HepG2 (cell line): Measurements from ENCODE around the gene CEACAM4. TPM values are rescaled to one million over a fixed set of nuclear protein-coding genes. Genes with fewer than 3 reads are reported as not detected.

Experiments
- ATAC-seq: fragments of 200-7000 bp; cut with Tn5 transposase; 3 replicates; pipeline ENCODE4 v1.9.1; 2020; ENCODE audit warnings: mild to moderate bottlenecking, moderate library complexity
- BruUV-seq: library from RNA; stranded (reverse); fragments of 400-500 nt; replicated peaks from 2 replicates; lab custom pipeline; 2021; lab: Mats Ljungman, UMichigan
- CTCF ChIA-PET: fragments of 300-600 bp; formaldehyde crosslinking; extraction: SDS; loops from one replicate; lab custom pipeline; 2021; ENCODE audit warnings: low total read pairs, inconsistent platforms, low intra/inter-chr PET ratio; lab: Yijun Ruan, JAX
- POLR2A ChIA-PET: fragments of 350-600 bp; sonication (Branson Sonifier 250); formaldehyde crosslinking; loops from one replicate; lab custom pipeline; 2020; ENCODE audit warnings: antibody characterized with exemption, inconsistent platforms; lab: Yijun Ruan, JAX
- DNase-seq: peaks from one replicate; pipeline ENCODE4 v3.0.0-alpha.2; 2015; ENCODE audit warnings: low spot score
- FAIRE-seq: peaks from 3 replicates; lab custom pipeline; 2011; peaks lifted over from hg19 to GRCh38; lab: Jason Lieb, UNC
- H2AFZ ChIP-seq: one replicate; pipeline ENCODE4 v1.6.1; 2011; ENCODE audit warnings: low read length, inconsistent platforms
- H3K27ac ChIP-seq: fragments of 300-600 bp; 3 replicates; pipeline ENCODE4 v1.8.0; 2011; ENCODE audit warnings: mixed run types, mild to moderate bottlenecking, mixed read lengths, low read length, inconsistent platforms; ENCODE audit not compliant: insufficient read depth; ENCODE audit errors: extremely low read length
- H3K27me3 ChIP-seq, 2 experiments: fragments of 200-600 bp in 1 of 2; 2 replicates in 1 of 2; 3 replicates in 1 of 2; pipeline versions ENCODE4 v1.6.0 to v1.8.0; 2011; ENCODE audit warnings: low read length in 2 of 2, mild to moderate bottlenecking in 2 of 2, moderate library complexity in 2 of 2, inconsistent platforms in 1 of 2; ENCODE audit not compliant: insufficient read depth in 2 of 2, control insufficient read depth in 1 of 2
- H3K36me3 ChIP-seq, 2 experiments: fragments of 200-600 bp in 1 of 2; replicated peaks in 1 of 2; 2 replicates in 1 of 2; 3 replicates in 1 of 2; pipeline versions ENCODE4 v1.5.1 to v1.8.0; 2011; ENCODE audit warnings: low read length in 2 of 2, inconsistent platforms in 1 of 2; ENCODE audit not compliant: insufficient read depth in 2 of 2, control insufficient read depth in 1 of 2
- H3K4me1 ChIP-seq: 2 replicates; pipeline ENCODE4 v1.5.1; 2012; ENCODE audit warnings: low read length, inconsistent platforms; ENCODE audit not compliant: insufficient read depth
- H3K4me2 ChIP-seq: 2 replicates; pipeline ENCODE4 v1.6.0; 2011; ENCODE audit warnings: low read depth, low read length, inconsistent platforms
- H3K4me3 ChIP-seq, 3 experiments: fragments of 200-600 bp in 1 of 3; sonication (generic), shearing (Covaris generic) in 1 of 3; replicated peaks in 1 of 3; 2 replicates each; pipeline ENCODE4 v1.5.1; 2011 to 2016; ENCODE audit warnings: low read length in 3 of 3, inconsistent platforms in 2 of 3, low read depth in 2 of 3, mild to moderate bottlenecking in 2 of 3, control low read depth in 1 of 3, mixed read lengths in 1 of 3; ENCODE audit not compliant: insufficient read depth in 1 of 3
- H3K79me2 ChIP-seq: one replicate; pipeline ENCODE4 v1.6.1; 2011; ENCODE audit warnings: low read length, inconsistent platforms; ENCODE audit not compliant: insufficient read depth
- H3K9ac ChIP-seq: 2 replicates; pipeline ENCODE4 v1.6.0; 2011; ENCODE audit warnings: mild to moderate bottlenecking, low read depth, low read length, inconsistent platforms; ENCODE audit not compliant: insufficient read depth
- H3K9me3 ChIP-seq: 2 replicates; pipeline ENCODE4 v1.5.1; 2012; ENCODE audit warnings: mild to moderate bottlenecking, low read length
- H4K20me1 ChIP-seq: 2 replicates; pipeline ENCODE4 v1.6.0; 2011; ENCODE audit warnings: inconsistent platforms, mild to moderate bottlenecking, low read length, moderate library complexity; ENCODE audit not compliant: insufficient read depth
- CREB1 ChIP-seq, 2 experiments: fragments of 450-650 bp in 1 of 2; IDR thresholded peaks; 2 replicates each; pipeline ENCODE4 v1.6.1; 2016 to 2017; ENCODE audit warnings: control low read depth in 1 of 2, mild to moderate bottlenecking in 1 of 2, missing compliant biosample characterization in 1 of 2, missing genetic modification characterization in 1 of 2
- ELK4 ChIP-seq: sonication (generic); formaldehyde crosslinking; IDR thresholded peaks from 2 replicates; pipeline ENCODE4 v1.9.0; 2021; ENCODE audit warnings: missing genetic modification reagents, borderline replicate concordance
- JDP2 ChIP-seq: sonication (generic); formaldehyde crosslinking; IDR thresholded peaks from 2 replicates; pipeline ENCODE4 v1.8.1; 2022; ENCODE audit warnings: missing genetic modification reagents, borderline replicate concordance
- JUN ChIP-seq: sonication (generic); formaldehyde crosslinking; IDR thresholded peaks from 2 replicates; pipeline ENCODE4 v1.4.0; 2020; ENCODE audit warnings: mild to moderate bottlenecking, missing genetic modification reagents
- KDM6A ChIP-seq: IDR thresholded peaks from 2 replicates; pipeline ENCODE4 v1.6.1; 2016; ENCODE audit warnings: low read depth
- KLF15 ChIP-seq: sonication (generic); formaldehyde crosslinking; IDR thresholded peaks from 2 replicates; pipeline ENCODE4 v1.8.1; 2023; ENCODE audit warnings: borderline replicate concordance, mild to moderate bottlenecking, inconsistent platforms, missing genetic modification reagents, mixed read lengths
- KLF6 ChIP-seq: IDR thresholded peaks from 2 replicates; pipeline ENCODE4 v1.8.0; 2016; ENCODE audit warnings: missing biosample characterization, missing genetic modification reagents
- PHB2 ChIP-seq: fragments of 450-650 bp; IDR thresholded peaks from 2 replicates; pipeline ENCODE4 v1.6.1; 2018; ENCODE audit not compliant: partially characterized antibody
- XRCC5 ChIP-seq: fragments of 200-400 bp; formaldehyde crosslinking; optimal IDR thresholded peaks from 2 replicates; pipeline ENCODE3; 2017; ENCODE audit warnings: mild to moderate bottlenecking, low read length
- ZNF782 ChIP-seq: sonication (generic); formaldehyde crosslinking; IDR thresholded peaks from 2 replicates; pipeline ENCODE4 v1.4.0; 2020; ENCODE audit warnings: missing genetic modification reagents, mild to moderate bottlenecking, borderline replicate concordance
- WGBS: methylation state at CpG from one replicate; pipeline ENCODE4 v1.1.6; 2017; ENCODE audit warnings: low lambda C conversion rate; 5-methylcytosine and 5-hydroxymethylcytosine counted together
- in situ Hi-C: cut with HindIII; loops from 2 replicates; pipeline ENCODE4 v1.10.0; 2017; ENCODE audit warnings: low pct_unique_long_range_greater_than_20kb; ENCODE audit not compliant: extremely low pct_ligation_motif_present
- intact Hi-C: fragments of 100-400 bp; cut with micrococcal nuclease; formaldehyde crosslinking; loops from one replicate; pipeline ENCODE4 v1.10.0; 2022; ENCODE audit not compliant: unreplicated experiment
- polyA plus RNA-seq, 8 experiments: library from polyadenylated mRNA; depleted of rRNA in 3 of 8; stranded (reverse) in 7 of 8; unstranded in 1 of 8; fragments of >200 nt; fragmentation: Illumina TruSeq in 4 of 8; extraction: Trizol in 4 of 8; gene quantifications; 2 replicates each; pipeline versions ENCODE4 v1.2.1 to v1.2.3, GENCODE V29; 2011 to 2016; ENCODE audit warnings: low read depth in 4 of 8, missing spikeins in 1 of 8, mixed read lengths in 1 of 8; ENCODE audit not compliant: insufficient read depth in 1 of 8
- total RNA-seq, 5 experiments: library from RNA; depleted of rRNA; stranded (reverse); fragments of >200 nt; fragmentation: Illumina TruSeq; extraction: Trizol; gene quantifications; 2 replicates each; pipeline ENCODE4 v1.2.3, GENCODE V29; 2016; ENCODE audit warnings: low read depth in 1 of 5
- TF ChIP-seq, protein P1 (sequence below): IDR thresholded peaks from 2 replicates; pipeline ENCODE4 v1.6.1; 2016; ENCODE audit warnings: control low read depth

The CEACAM4 gene
- total and polyA plus RNA-seq, 2 of the 13 experiments (the other 11 are each of a cell fraction or from before 2014, with no cell fraction given): not detected

DNA sequence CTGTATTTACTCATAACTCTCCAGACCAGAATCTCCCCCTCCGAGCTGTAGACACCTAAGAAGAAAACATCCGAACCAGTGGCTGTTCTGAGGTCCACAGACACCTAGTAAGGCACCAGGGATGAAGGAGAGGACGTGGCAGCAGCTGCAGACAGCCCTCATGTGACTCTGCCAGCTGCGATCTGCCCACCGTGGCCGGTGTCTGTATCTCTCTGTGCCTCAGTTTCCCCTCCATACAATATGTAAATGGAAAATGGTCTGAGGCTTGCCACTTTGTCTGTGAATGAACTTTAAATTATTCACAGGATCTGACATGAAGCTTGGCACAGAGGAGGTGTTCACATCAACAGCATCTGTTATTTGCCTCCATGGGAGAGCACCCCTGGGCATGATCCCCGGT lies 2.4 kb downstream of the CEACAM4 start (continued):
- no peak for TF ChIP-seq JUN
- no peak for TF ChIP-seq ZNF782
- TF ChIP-seq JDP2 (CRISPR knock-in tag): no peak
- no peak for TF ChIP-seq ELK4 (CRISPR knock-in tag)

GRCh38 chr19:41623360-41623759 lies 3.5 kb downstream of the CEACAM4 start:
- Histone ChIP-seq H3K27me3 (peaks cover 0 to 7% of the 10 kb centered on the region in 2 experiments; a peak in 1 of 5 replicates), H3K4me1 (no peaks in the 10 kb centered on the region), H3K27ac (no peak overlapping the region), H3K9me3 (no peaks in the 10 kb centered on the region), H3K4me3 (no peak overlapping the region), H3K4me2 (no peak overlapping the region), H4K20me1 (no peaks in the 10 kb centered on the region), H3K9ac (no peak overlapping the region), H2AFZ (no peak overlapping the region), H3K36me3 (no peaks in the 10 kb centered on the region), H3K79me2 (no peaks in the 10 kb centered on the region)
- BruUV-seq: no TSS peak
- ATAC-seq: no peak
- 20% methylated on average over 4 of the region's 4 CpGs for WGBS
- intact Hi-C loops (no loop called here), in situ Hi-C loops (no loop called here)
- POLR2A ChIA-PET: no interaction called here
- CTCF ChIA-PET: no interaction called here
- FAIRE-seq: no peak
- no peak for DNase-seq
- TF ChIP-seq KLF15 (CRISPR knock-in tag) (no peak), XRCC5 (no peak), KDM6A (CRISPR knock-in tag) (no peak), KLF6 (CRISPR knock-in tag) (no peak), PHB2 (no peak), CREB1 (IDR thresholded peaks at IDR 0.05) (no peak), CREB1 (CRISPR knock-in tag; IDR thresholded peaks at IDR 0.05) (no peak)
- TF ChIP-seq, protein P1, sequence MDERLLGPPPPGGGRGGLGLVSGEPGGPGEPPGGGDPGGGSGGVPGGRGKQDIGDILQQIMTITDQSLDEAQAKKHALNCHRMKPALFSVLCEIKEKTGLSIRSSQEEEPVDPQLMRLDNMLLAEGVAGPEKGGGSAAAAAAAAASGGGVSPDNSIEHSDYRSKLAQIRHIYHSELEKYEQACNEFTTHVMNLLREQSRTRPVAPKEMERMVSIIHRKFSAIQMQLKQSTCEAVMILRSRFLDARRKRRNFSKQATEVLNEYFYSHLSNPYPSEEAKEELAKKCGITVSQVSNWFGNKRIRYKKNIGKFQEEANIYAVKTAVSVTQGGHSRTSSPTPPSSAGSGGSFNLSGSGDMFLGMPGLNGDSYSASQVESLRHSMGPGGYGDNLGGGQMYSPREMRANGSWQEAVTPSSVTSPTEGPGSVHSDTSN (CRISPR knock-in tag): no peak
